ENCODE measurements around the gene NEUROG1.

DNA sequence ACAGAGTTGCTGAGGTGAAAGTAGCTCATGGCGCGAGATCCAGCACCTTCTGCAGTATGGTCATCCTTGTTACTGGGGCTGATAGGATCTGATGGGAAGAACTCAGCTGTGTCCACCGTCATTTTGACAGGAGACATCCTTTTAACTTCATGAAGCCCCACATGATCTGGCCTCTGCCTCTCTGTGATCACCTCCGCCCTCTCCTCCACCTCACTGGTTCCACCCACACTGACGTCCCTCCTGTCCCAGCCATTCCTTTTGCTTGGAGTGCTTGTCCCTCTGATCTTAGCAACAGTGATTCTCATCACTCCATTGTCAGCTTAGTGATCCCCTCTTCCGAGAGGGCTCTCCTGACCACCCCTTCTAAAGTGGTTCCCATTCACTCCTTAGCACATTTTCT is 25.8 kb downstream of the NEUROG1 start:
- TF ChIP-seq ARNT (IDR thresholded peaks at IDR 0.05): no peak
- no peak for TF ChIP-seq BCLAF1 (IDR thresholded peaks at IDR 0.05)
- no peak for TF ChIP-seq ZNF33B (CRISPR knock-in tag; IDR thresholded peaks at IDR 0.05)
- TF ChIP-seq HIVEP1 (CRISPR knock-in tag; IDR thresholded peaks at IDR 0.05): no peak
- TF ChIP-seq ZNF10 (CRISPR knock-in tag; IDR thresholded peaks at IDR 0.05; ENCODE audit: borderline replicate concordance, low read depth): no peak
- TF ChIP-seq EZH2 (conservative IDR thresholded peaks at IDR 0.05; ENCODE audit: low read depth, low read length): no peak
- TF ChIP-seq E2F1 (CRISPR knock-in tag; IDR thresholded peaks at IDR 0.05): no peak
- TF ChIP-seq, protein P1, sequence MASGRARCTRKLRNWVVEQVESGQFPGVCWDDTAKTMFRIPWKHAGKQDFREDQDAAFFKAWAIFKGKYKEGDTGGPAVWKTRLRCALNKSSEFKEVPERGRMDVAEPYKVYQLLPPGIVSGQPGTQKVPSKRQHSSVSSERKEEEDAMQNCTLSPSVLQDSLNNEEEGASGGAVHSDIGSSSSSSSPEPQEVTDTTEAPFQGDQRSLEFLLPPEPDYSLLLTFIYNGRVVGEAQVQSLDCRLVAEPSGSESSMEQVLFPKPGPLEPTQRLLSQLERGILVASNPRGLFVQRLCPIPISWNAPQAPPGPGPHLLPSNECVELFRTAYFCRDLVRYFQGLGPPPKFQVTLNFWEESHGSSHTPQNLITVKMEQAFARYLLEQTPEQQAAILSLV (CRISPR knock-in tag; IDR thresholded peaks at IDR 0.05; ENCODE audit: borderline replicate concordance): no peak
- no peak for TF ChIP-seq NR2C2 (CRISPR knock-in tag; IDR thresholded peaks at IDR 0.05; ENCODE audit: borderline replicate concordance)
- no peak for TF ChIP-seq CTCF (CRISPR knock-in tag; IDR thresholded peaks at IDR 0.05)
- TF ChIP-seq ZNF549 (CRISPR knock-in tag; IDR thresholded peaks at IDR 0.05): no peak
- no peak for TF ChIP-seq ARHGAP35 (CRISPR knock-in tag; IDR thresholded peaks at IDR 0.05; ENCODE audit: borderline replicate concordance)
- TF ChIP-seq MEIS2 (CRISPR knock-in tag; IDR thresholded peaks at IDR 0.05): no peak
- TF ChIP-seq ZNF747 (CRISPR knock-in tag; IDR thresholded peaks at IDR 0.05; ENCODE audit: borderline replicate concordance): no peak
